Activated CD4-positive, alpha-beta T cell treated with anti-CD3 and anti-CD28 coated beads for 24 hours (primary cell): Measurements from ENCODE around the gene ST7.

Experiments
- DNase-seq, 2 donors: peaks; one replicate each; pipeline ENCODE4 v3.0.0-alpha.2; 2020; ENCODE audit warnings: low read depth in 2 of 2

Gene ST7

DNA sequence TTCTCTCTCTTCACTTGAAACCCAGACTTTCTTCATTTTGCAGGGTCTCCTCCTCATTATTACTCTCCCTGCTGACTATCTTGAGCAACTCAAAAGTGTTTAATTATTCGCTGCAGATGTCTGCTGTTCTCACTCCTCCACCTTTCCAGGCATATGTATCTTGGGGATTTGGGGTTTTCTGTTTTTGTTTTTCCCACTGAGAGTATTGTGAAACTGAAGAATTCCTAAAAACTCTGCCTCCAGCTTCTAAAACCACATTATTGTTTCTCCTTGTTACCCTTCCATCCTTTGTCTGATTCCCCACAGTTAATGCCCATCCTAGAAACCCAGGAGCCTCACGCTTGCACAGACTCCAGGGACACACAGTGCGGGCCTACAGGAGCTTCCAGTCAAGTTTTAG, 318.3 kb downstream of the ST7 start:
- no peak for DNase-seq

DNA sequence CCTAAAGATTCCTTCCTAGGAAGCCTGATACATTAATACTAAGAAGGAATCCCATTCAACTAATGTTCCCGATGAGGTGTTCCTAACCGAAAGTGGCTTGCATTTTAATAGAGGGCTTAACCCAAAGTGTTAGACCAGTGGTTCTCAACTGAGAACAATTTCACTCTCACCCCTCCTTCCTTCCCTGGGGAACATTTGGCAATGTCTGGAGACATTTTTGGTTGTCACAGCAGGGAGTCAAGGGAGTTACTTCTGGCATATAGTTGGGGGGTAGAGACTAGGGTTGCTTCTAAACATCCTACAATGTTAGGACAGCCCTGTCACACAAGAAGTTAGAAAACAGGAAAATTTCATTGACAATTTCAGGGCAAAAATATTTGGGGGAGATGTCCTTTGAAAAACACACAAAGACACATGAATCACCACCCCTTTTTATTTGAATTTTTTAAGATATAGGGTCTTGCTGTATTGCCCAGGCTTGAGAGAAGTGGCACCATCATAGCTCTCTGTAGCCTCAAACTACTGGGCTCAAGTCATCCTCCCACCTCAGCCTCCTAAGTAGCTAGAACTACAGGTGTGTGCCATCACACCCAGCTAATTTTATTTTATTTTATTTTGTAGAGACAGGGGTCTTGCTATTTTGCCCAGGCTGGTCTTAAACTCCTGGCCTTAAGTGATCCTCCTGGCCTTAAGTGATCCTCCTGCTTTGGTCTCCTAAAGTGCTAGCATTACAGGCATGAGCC, 318.9 kb downstream of the ST7 start:
- no peak for DNase-seq

DNA sequence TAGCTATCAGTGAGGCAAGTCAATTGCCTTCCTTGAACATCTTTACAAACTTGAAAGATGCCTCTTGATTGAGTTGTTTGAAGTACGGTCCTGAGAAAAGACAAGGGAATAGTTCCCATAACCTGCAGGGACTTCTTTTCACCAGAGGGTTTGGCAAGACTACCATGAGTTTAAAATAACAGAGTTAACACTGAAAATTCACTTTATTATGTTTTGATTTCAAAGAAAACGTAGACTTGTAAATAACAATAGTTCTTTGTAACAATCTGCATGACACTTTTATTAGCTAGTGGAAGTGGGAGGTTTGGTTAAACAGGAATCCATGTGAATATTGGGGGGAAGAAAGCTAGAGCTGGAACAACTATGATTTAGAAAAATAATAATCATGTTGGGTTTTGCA, 320.0 kb downstream of the ST7 start:
- DNase-seq = no peak

DNA sequence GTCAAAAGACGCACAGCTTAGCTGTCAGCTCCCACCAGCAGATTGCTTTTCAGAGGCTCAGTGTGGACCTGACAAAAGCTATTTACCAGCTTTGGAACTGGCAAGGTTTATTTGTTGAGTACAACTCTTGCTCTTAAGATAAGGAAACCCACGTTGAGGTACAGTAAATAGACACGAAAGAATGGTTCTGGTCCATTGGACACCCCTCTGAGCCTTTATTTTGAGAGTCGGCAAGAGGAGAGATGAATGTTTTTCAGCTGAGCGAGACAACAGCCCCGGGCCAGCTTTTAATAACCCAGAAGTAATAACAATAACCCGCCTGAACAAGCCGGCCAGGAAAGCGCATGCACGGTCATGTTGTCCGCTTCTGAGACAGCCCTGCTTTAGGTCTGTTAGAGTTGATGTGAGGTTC, 320.5 kb downstream of the ST7 start:
- DNase-seq = no peak

DNA sequence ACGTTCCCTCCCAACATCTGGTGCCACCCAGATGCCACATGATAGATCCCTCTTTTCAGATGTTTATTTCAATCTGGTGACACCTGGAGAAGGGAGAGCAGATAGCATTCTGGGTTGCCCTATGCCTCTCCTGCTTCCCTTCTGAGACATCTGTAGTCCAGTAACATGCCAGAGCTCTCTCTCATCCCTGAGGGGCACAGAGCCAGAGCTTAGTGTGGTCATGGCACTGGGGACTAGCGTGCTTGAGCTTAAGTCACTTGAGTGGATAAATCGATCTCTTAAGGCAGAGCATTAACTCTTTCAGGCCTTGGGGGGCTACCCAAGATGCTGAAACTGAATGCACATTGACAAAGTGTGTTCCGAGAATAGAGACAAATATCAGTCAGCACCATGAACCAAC, 321.6 kb downstream of the ST7 start:
- no peak for DNase-seq

DNA sequence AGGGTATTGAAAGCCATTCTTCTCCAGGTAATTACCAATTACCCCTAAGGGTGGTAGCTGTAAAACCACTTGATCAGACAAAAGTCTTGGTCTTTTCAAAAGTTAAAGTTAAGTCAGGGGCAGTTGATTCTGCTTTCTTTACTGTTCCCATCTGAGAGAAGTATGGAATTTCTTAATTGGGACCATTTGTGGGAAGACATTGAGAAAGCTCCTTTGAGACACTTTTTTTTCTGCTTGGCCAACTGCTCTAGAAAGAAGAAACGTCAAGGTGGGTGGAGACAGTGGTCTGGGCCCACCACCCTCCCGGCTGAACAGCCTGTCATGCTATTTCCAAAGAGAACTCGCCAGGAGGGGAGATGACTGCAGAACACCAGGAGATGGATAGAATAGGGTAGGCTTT, 324.3 kb downstream of the ST7 start:
- DNase-seq = no peak

DNA sequence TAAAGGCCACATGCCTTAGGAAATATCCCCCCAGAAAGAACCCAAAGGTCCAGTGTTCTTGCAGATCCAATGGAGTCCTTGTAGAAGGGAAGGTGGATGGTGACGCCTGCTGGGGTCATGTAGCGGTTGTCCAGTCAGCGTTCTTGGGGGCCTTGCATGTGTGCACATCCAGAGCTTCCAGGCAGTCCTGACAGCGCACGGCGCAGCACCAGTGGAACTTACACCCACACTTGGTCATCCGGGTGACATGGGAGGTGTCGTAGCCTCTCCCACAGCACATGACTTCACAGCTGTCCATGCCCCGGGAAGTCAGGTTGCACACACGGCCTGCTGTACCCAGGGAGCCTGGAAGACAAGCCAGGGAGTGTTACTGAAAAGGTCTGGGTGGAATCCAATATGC, 324.7 kb downstream of the ST7 start:
- no peak for DNase-seq

DNA sequence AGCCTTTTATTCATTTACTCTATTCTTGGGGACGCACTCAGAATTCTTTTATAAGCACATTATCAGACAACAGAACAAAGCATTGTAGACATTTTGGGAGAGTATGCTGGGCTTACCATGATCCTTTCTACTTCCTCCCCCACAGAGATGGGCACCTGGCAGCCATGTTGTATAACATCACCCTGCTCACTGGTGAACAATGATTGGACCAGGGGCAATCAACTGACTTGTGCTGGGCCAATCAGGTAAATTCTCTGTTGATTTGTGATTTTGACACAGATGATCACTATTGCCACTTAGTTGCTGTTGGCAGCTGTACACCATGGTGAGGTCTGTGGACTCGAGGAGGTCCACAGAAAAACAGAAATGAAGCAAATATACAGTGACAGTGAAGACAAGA, 325.9 kb downstream of the ST7 start:
- no peak for DNase-seq
